Measurements from ENCODE around the gene FNDC1.

DNA sequence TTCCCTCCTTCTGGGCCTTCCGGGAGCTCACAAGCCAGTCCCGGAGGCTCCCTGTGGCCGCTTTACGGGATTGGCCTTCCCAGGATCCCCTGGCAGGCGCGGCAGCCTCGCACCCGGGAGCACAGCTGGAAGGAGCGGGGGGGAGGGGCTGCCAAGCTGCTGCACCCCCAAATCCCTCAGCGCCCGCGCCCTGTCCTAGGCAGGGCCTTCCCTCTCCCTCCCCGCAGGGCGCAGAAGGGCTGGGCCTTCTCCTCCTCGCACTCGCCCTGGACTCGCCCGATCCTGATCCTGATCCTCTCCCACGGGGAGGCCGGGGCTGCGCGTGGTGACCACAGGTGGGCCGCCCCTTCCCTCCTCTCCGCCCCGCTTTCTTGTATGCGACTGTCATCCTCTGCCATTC lies 146.4 kb downstream of the FNDC1 start:
- TF ChIP-seq, protein P1, sequence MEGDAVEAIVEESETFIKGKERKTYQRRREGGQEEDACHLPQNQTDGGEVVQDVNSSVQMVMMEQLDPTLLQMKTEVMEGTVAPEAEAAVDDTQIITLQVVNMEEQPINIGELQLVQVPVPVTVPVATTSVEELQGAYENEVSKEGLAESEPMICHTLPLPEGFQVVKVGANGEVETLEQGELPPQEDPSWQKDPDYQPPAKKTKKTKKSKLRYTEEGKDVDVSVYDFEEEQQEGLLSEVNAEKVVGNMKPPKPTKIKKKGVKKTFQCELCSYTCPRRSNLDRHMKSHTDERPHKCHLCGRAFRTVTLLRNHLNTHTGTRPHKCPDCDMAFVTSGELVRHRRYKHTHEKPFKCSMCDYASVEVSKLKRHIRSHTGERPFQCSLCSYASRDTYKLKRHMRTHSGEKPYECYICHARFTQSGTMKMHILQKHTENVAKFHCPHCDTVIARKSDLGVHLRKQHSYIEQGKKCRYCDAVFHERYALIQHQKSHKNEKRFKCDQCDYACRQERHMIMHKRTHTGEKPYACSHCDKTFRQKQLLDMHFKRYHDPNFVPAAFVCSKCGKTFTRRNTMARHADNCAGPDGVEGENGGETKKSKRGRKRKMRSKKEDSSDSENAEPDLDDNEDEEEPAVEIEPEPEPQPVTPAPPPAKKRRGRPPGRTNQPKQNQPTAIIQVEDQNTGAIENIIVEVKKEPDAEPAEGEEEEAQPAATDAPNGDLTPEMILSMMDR (IDR thresholded peaks at IDR 0.05), result no peak
- no peak for TF ChIP-seq EZH2phosphoT487 (IDR thresholded peaks at IDR 0.05)
- TF ChIP-seq EZH2 (IDR thresholded peaks at IDR 0.05), result no peak

Data from neural progenitor cell (in vitro differentiated cells).